ENCODE data around the gene CXCL17.
"Not testable (repeated sequence)": the region's sequence is repeated elsewhere in the genome, so short reads cannot be mapped to it uniquely, and the experiment has no call there.

The CXCL17 gene

GRCh38 chr19:42465827-42466280, 23.1 kb upstream of the CXCL17 start:
- no peak for DNase-seq

GRCh38 chr19:42461700-42462324, 19.1 kb upstream of the CXCL17 start:
- no peak for DNase-seq

DNA sequence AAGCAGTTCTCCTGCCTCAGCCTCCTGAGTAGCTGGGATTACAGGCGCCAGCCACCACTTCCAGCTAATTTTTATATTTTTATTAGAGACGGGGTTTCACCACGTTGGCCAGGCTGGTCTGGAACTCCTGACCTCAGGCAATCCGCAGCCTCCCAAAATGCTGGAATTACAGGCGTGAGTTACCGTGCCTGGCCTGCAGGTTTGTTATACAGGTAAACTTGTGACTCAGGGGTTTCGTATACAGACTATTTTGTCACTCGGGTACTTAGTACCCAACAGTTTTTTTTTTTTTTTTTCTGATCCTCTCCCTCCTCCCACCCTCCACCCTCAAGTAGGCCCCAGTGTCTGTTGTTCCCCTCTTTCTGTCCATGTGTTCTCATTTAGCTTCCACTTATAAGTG, 18.5 kb upstream of the CXCL17 start:
- not testable (repeated sequence) for DNase-seq

- DNase-seq, result no peak
These were observed 17.2 kb upstream of the CXCL17 start for GRCh38 chr19:42459926-42460325.

DNA sequence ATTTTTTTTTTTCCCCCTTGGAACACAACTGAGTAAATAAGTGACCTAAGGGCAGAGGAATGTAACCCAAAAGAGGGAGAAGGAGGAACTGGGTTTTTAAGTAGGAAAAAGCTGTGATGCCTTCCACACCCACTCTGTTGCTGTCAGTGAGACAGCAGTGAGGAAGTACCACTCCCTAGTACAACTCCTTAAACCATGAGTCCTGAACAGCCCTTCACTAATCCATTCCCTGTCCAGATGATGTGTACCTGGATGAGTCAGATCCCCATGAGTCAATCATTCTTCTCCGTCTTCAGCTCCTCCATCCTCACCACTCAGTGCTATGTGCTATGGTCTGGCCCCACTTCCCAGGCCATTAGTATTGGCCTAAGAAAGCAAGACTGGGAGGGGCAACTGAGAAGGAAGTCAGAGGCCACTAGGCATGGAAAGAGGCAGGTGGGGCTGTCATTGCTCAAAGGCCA, 12.9 kb upstream of the CXCL17 start:
- no peak for DNase-seq

- DNase-seq, result no peak
These were observed 12.3 kb upstream of the CXCL17 start for GRCh38 chr19:42455086-42455485.

DNA sequence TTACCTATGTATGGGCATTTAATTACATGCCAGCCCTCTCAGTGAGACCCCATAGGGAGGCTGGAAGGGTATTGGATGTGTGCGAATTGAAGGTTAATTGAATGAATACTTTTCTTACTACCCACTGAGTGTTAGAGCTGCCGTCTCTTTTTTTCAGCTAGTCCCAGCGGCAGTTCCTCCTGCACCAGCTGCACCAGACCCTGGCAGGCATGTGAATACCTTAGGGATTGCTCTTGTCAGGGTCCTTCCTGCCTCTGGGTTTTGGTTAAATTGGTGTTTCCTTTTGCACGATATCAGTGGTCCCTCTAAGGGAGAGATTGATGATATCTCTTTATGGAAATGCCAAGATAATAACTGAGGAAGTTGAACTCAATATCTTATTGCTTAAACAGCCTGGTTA, 9.8 kb upstream of the CXCL17 start:
- no peak for DNase-seq

- peak; percentile 80 for DNase-seq
These were observed 7.7 kb upstream of the CXCL17 start for GRCh38 chr19:42450314-42450934.

GRCh38 chr19:42448306-42448705, 5.6 kb upstream of the CXCL17 start:
- not testable (repeated sequence) for DNase-seq

DNA sequence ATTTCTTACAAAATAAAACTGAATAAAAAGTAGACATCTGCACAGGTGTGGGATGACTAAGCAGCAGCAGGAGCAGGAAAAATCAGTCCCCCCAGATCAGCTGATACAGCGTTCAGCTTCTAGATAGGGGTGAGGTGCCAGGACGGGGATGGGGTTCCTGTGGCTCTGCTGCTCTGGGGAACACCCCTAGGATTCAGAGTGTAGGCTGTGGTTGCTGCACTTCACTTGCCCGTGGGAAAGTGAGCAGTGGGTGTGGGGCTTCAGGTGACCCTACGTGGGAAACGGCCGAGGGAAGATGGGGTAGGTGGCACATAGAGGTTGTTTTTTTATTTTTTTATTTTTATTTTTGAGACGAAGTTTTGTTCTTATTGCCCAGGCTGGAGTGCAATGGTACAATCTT, 3.2 kb upstream of the CXCL17 start:
- no peak for DNase-seq

GRCh38 chr19:42443944-42444398, 1.2 kb upstream of the CXCL17 start:
- peak; percentile 56 for DNase-seq

GRCh38 chr19:42441049-42441445, 1.7 kb downstream of the CXCL17 start:
- DNase-seq, result no peak

GRCh38 chr19:42440357-42441048, 2.2 kb downstream of the CXCL17 start:
- peak; percentile 56 for DNase-seq

DNA sequence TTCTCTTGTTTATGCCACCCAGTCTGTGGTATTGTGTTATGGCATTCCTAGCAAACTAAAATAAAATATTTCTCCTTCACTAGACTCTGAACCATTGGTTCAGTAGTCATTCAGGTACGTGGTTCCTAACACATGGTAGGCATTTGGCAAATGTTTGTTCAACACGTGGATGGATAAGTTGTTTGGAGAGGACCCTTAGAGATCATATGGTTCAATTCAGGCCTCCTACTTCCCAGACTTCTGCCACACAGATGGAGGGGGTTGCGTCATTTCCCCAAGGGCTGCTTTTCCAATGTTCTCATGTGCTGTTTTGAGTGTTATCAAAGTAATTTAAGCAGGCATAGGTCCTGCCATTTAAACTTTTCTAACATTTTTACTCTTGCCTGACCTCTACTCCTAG, 6.7 kb downstream of the CXCL17 start:
- peak; percentile 48 for DNase-seq

DNA sequence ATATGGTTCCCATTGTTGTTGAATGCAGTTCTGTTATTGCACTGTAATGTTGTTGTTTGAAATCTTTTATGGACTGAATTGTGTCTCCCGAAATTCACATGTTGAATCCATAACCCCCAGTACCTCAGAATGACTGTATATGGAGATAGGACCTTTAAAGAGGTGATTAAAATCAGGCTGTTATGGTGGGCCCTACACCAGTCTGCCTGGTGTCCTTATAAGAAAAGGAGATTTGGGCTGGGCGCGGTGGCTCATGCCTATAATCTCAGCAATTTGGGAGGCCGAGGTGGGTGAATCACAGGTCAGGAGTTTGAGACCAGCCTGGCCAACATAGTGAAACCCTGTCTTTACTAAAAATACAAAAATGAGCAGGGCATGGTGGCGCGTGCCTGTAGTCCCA, 7.4 kb downstream of the CXCL17 start:
- DNase-seq, result no peak

DNA sequence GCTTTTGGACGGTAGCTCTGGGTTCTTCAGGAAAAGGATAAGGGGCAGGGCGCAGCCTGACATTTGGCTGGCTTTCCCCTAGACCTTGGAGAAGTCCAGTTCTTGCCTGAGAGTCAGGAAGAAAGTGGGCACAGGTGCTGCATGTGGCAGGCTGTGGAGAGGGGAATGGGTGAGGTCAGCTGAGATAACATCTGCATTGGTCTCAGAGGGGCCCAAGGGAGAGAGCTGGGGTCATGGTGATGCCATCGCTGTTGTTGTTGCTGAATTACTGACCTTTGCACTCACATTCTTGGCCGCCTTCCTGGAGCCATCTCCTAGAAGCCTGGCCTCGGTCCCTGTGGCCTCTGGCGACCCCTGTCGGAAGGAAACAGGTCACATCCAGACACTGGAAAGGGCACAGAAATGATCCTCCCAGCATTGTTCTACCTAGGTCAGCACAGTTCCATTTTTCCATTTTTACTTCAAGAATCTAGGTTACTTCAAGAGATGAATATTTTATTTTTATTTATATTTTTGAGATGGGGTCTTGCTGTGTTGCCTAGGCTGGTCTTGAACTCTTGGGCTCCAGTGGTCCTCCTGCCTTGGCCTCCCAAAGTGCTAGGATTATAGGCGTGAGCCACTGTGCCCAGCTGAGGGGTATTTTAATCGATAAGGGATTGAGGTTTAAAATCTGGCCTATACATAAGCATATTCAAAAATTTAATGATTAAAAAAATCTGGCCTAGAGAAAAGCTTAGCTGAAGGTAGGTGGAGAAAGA, 9.1 kb downstream of the CXCL17 start:
- no peak for DNase-seq

- no peak for DNase-seq
These were observed 11.3 kb downstream of the CXCL17 start for GRCh38 chr19:42431486-42431885.

GRCh38 chr19:42428676-42429075, 14.1 kb downstream of the CXCL17 start:
- no peak for DNase-seq

DNA sequence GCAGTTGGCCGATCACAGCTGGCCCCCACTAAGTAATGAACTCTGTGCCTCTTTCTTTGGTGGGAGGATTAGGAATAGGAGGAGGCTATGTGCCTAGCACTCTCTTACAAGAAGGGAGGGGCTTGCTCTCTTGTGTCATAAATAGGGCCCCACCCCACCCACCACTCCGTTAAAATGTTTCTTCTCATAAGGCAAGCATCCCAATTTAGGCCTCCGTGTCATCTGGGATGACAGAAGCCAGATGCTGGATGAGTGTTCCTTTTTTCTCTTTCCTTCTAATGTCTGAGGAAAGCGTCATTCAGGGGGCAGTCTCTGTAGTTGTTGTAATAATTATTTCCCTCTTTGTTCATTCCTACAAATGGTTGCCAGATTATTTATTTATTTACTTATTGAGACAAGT, 15.4 kb downstream of the CXCL17 start, which contains the start of gene LIPE:
TSS of gene LIPE (minus strand) at position 76 of the 400 bp plus-strand sequence. CDS start 239 bp downstream, outside the sequence.
- DNase-seq, result no peak

- DNase-seq, result no peak
These were observed 16.1 kb downstream of the CXCL17 start for GRCh38 chr19:42426643-42427042.

GRCh38 chr19:42424712-42425131, 18.0 kb downstream of the CXCL17 start:
- no peak for DNase-seq

- no peak for DNase-seq
These were observed 18.4 kb downstream of the CXCL17 start for GRCh38 chr19:42424345-42424707.
